RWPE1 (cell line): ENCODE data around the gene MARS2.
"Not testable (repeated sequence)": the region's sequence is repeated elsewhere in the genome, so short reads cannot be mapped to it uniquely, and the experiment has no call there.

Experiments
- CTCF ChIA-PET: fragments of 350-600 bp; sonication (Branson Sonifier 250); formaldehyde crosslinking; extraction: SDS; loops from one replicate; lab custom pipeline; 2021; lab: Yijun Ruan, JAX
- POLR2A ChIA-PET: fragments of 400-600 bp; formaldehyde crosslinking; extraction: SDS; loops from one replicate; lab custom pipeline; 2020; ENCODE audit warnings: antibody characterized with exemption; ENCODE audit not compliant: low non-redundant PET; lab: Yijun Ruan, JAX
- DNase-seq: peaks from one replicate; pipeline ENCODE4 v3.0.0; 2012; ENCODE audit warnings: low spot score
- H3K27ac ChIP-seq: fragments of 450-650 bp; 2 replicates; pipeline ENCODE4 v1.5.1; 2017
- TF ChIP-seq, protein P1 (sequence below): fragments of 450-650 bp; conservative IDR thresholded peaks from 2 replicates; pipeline ENCODE4 v1.5.1; 2017; ENCODE audit warnings: low read depth, mild to moderate bottlenecking

MARS2 gene

DNA sequence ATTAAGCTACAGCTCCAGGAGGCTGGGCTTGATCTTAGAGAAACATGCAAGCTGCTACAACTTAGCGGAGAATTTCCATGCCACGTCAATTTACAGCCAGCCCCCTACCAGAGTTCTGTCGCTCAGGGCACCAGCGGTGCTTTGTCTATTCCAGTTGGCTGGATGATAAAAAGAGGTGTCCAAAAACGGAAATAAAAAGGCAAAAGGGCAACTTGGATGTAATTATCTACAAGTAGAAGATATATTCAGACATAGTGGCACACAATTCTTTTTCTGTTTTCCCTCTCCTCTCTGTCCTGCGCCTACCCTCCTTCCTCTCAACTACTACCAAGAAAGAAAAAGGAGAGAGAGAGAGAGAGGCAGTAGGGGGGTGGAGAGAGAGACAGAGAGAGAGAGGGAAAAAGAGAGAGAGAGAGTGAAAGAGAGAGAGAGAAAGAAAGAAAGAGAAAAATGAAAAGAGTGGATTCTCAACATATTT is 29.4 kb upstream of the MARS2 start:
- H3K27ac ChIP-seq: no peak overlapping the region
- TF ChIP-seq, protein P1, sequence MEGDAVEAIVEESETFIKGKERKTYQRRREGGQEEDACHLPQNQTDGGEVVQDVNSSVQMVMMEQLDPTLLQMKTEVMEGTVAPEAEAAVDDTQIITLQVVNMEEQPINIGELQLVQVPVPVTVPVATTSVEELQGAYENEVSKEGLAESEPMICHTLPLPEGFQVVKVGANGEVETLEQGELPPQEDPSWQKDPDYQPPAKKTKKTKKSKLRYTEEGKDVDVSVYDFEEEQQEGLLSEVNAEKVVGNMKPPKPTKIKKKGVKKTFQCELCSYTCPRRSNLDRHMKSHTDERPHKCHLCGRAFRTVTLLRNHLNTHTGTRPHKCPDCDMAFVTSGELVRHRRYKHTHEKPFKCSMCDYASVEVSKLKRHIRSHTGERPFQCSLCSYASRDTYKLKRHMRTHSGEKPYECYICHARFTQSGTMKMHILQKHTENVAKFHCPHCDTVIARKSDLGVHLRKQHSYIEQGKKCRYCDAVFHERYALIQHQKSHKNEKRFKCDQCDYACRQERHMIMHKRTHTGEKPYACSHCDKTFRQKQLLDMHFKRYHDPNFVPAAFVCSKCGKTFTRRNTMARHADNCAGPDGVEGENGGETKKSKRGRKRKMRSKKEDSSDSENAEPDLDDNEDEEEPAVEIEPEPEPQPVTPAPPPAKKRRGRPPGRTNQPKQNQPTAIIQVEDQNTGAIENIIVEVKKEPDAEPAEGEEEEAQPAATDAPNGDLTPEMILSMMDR: no peak
- no peak for DNase-seq
- ChIA-PET CTCF (interaction anchor here (0.6 kb wide), 1 partner anchor 30 kb away, joined by 5 read pairs; no protein-coding TSS in a partner anchor), POLR2A (no interaction called here)

DNA sequence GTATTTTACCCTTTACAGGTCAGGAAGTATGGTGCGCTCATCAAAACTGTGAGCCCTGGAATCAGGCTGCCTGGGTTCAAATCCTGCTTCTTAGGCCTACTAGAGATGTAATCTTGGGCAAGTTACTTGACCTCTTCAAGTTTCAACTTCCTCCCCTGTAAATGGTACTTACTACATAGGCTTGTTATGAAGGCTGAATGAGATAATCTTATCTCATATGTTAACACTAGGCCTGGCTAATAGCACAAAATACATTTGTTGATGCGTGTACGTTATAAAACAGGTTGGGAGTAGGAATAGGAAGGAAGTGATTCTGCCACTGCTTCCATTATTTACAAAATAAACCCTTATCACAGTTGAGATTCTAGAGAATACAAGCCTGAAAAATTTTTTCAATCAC is 28.1 kb upstream of the MARS2 start:
- POLR2A ChIA-PET: no interaction called here
- no peak for DNase-seq
- TF ChIP-seq, protein P1: no peak
- H3K27ac ChIP-seq: no peak overlapping the region
- CTCF ChIA-PET: no interaction called here

DNA sequence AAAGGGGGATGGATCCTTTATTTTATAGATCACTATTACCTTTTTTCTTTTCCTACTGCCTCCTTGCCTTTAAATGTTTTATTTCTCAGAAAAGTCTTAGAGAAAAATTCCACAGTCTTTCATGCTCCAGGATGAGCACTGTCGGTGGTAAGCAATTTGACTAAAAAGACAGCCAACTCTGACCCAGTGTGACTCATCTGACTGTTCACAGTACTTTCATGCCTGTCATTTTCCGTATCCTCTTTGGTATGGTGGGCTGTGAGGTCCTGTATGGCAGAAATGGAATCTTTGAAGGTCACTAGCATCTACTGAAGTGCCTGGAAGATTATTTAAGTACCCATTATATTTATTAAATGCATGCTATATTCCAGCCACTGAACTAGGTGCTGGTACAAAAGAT is 27.7 kb upstream of the MARS2 start:
- TF ChIP-seq, protein P1: no peak
- ChIA-PET CTCF (no interaction called here), POLR2A (no interaction called here)

DNA sequence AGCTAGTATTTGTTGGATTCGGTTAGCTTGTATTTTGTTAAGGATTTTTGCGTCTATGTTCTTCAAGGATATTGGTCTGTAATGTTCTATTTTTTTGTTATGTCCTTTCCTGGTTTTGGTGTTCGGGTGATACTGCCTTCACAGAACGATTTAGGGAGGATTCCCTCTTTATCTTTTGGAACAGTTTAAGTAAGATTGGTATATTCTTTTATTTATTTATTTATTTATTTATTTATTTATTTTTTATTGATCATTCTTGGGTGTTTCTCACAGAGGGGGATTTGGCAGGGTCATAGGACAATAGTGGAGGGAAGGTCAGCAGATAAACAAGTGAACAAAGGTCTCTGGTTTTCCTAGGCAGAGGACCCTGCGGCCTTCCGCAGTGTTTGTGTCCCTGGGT is 10.0 kb upstream of the MARS2 start:
- DNase-seq, CTCF ChIA-PET, POLR2A ChIA-PET, H3K27ac ChIP-seq: not testable (repeated sequence)

More for the DNA sequence above, 27.7 kb upstream of the MARS2 start:
- no peak for DNase-seq
- no peak overlapping the region for H3K27ac ChIP-seq

DNA sequence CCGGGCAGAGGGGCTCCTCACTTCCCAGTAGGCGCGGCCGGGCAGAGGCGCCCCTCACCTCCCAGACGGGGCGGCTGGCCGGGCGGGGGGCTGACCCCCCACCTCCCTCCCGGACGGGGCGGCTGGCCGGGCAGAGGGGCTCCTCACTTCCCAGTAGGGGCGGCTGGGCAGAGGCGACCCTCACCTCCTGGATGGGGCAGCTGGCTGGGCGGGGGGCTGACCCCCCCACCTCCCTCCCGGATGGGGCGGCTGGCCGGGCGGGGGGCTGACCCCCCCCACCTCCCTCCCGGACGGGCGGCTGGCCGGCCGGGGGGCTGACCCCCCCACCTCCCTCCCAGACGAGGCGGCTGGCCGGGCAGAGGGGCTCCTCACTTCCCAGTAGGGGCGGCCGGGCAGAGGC is 9.2 kb upstream of the MARS2 start:
- CTCF ChIA-PET, DNase-seq, H3K27ac ChIP-seq, POLR2A ChIA-PET: not testable (repeated sequence)

DNA sequence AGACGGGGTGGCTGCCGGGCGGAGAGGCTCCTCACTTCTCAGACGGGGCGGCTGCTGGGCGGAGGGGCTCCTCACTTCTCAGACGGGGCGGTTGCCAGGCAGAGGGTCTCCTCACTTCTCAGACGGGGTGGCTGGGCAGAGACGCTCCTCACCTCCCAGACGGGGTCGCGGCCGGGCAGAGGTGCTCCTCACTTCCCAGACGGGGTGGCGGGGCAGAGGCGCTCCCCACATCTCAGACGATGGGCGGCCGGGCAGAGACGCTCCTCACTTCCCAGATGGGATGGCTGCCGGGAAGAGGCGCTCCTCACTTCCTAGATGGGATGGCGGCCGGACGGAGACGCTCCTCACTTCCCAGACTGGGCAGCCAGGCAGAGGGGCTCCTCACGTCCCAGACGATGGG is 8.6 kb upstream of the MARS2 start:
- CTCF ChIA-PET, H3K27ac ChIP-seq, DNase-seq, POLR2A ChIA-PET: not testable (repeated sequence)

DNA sequence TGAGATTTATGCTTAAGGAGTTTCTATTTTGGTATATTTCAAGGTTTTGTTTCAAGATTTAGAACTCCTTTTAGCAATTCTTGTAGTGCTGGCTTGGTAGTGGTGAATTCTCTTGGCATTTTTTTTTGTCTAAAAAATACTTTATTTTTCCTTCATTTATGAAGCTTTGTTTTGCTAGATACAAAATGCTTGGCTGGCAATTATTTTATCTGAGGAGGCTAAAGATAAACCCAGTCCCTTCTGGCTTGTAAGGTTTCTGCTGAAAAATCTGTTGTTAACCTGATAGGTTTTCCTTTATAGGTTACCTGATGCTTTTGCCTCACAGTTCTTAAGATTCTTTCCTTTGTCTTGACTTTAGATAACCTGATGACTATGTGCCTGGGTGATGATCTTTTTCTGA is 5.4 kb upstream of the MARS2 start:
- POLR2A ChIA-PET, H3K27ac ChIP-seq, CTCF ChIA-PET, DNase-seq: not testable (repeated sequence)

DNA sequence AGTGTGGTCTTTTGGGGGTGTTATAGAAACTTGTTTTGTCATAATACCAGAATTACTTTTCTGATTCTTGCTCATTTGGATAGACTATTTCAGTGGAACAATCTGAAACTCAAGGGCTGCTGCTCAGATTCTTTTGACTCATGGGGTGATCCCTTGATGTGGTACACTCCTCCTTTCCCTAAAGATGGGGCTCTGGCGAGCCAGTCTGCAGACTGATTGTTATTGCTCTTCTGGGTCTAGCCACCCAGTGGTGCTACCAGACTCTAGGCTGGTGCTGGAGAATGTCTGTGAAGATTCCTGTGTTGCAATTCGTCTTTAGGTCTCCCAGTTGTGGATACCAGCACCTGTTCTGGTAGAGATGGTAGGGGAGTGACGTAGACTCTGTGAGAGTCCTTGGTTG is 4.2 kb upstream of the MARS2 start:
- CTCF ChIA-PET: no interaction called here
- no peak overlapping the region for H3K27ac ChIP-seq
- no peak for DNase-seq
- TF ChIP-seq, protein P1: no peak
- POLR2A ChIA-PET: no interaction called here
